Muscle layer of duodenum (tissue), 2 donors: ENCODE results near the gene BTG2.

Experiments used
- H3K27ac ChIP-seq: one replicate; pipeline ENCODE4 v1.7.0; 2013; ENCODE audit warnings: mild to moderate bottlenecking, low read length
- H3K27me3 ChIP-seq: one replicate; pipeline ENCODE4 v1.7.0; 2013; ENCODE audit warnings: low read depth, mild to moderate bottlenecking, control low read depth, low read length
- H3K36me3 ChIP-seq, 2 donors: one replicate each; pipeline ENCODE4 v1.7.0; 2013; ENCODE audit warnings: low read length in 2 of 2, control low read depth in 1 of 2, mild to moderate bottlenecking in 1 of 2; ENCODE audit not compliant: insufficient read depth in 2 of 2, control insufficient read depth in 1 of 2
- H3K4me1 ChIP-seq, 2 donors: one replicate each; pipeline ENCODE4 v1.7.0; 2013; ENCODE audit warnings: low read length in 2 of 2, mild to moderate bottlenecking in 2 of 2, control low read depth in 1 of 2, moderate library complexity in 1 of 2; ENCODE audit not compliant: insufficient read depth in 2 of 2, control insufficient read depth in 1 of 2
- H3K4me3 ChIP-seq, 2 donors: one replicate each; pipeline ENCODE4 v1.7.0; 2013; ENCODE audit warnings: low read length in 2 of 2, low read depth in 1 of 2, mild to moderate bottlenecking in 1 of 2
- H3K9me3 ChIP-seq, 2 donors: one replicate each; pipeline ENCODE4 v1.7.0; 2013; ENCODE audit warnings: low read length in 2 of 2, control low read depth in 1 of 2, mild to moderate bottlenecking in 1 of 2; ENCODE audit not compliant: control insufficient read depth in 1 of 2
- donor health status: healthy.

Gene BTG2

GRCh38 chr1:203336097-203336496 is 30.8 kb downstream of the BTG2 start:
- no peaks in the 10 kb centered on the region for H3K27me3 ChIP-seq
- peaks cover 0 to 6% of the 10 kb centered on the region in 2 donors for H3K36me3 ChIP-seq
- H3K4me1 ChIP-seq, result no peaks in the 10 kb centered on the region
- H3K27ac ChIP-seq, result no peak overlapping the region
- no peaks in the 10 kb centered on the region for H3K9me3 ChIP-seq
- no peak overlapping the region for H3K4me3 ChIP-seq

GRCh38 chr1:203338335-203339036 is 33.2 kb downstream of the BTG2 start:
- peaks cover 0 to 10% of the 10 kb centered on the region in 2 donors for H3K36me3 ChIP-seq
- H3K4me1 ChIP-seq, result peaks cover 6 to 9% of the 10 kb centered on the region in 2 donors
- H3K9me3 ChIP-seq, result no peaks in the 10 kb centered on the region
- H3K27ac ChIP-seq, result no peak overlapping the region
- no peaks in the 10 kb centered on the region for H3K27me3 ChIP-seq
- H3K4me3 ChIP-seq, result no peak overlapping the region

DNA sequence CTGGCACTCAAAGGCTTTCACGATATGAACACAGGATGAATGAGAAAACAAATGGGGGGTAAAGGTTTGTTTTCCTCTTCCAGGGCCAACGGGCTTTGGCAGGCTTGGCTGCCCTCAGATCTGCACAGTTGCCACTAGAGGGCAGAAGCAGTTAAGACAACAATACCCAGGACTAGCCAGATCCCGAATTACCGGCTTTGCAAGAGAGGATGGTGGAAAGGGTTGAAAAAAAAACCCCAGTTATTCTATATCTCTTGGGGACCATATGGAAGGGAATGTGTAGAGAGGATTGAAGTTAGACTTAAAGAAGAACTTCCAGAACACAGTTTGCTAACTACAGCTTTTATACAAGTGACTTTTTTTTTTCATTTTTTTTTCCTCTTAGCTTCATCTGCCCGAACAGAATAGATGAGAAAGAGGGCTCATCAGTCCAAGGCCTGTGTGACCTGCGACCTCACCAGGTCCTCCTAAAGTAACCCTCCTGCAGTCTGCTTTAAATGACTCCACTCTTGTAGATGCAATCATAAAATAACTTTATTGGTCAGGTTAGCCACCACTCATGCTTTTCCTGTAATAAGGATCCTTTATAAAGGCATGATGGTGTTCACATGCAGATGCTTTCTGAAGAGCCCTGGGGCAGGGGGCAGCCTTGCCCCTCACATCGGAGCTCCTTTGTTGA is 34.9 kb downstream of the BTG2 start:
- H3K4me3 ChIP-seq, result no peak overlapping the region
- peaks cover 0 to 10% of the 10 kb centered on the region in 2 donors for H3K36me3 ChIP-seq
- H3K27ac ChIP-seq, result no peak overlapping the region
- H3K4me1 ChIP-seq, result peaks cover 6 to 9% of the 10 kb centered on the region in 2 donors
- H3K27me3 ChIP-seq, result no peaks in the 10 kb centered on the region
- H3K9me3 ChIP-seq, result no peaks in the 10 kb centered on the region

GRCh38 chr1:203342192-203342940 is 37.0 kb downstream of the BTG2 start:
- no peak overlapping the region for H3K27ac ChIP-seq
- H3K36me3 ChIP-seq, result peaks cover 0 to 10% of the 10 kb centered on the region in 2 donors
- H3K4me1 ChIP-seq, result peaks cover 6 to 9% of the 10 kb centered on the region in 2 donors
- H3K27me3 ChIP-seq, result no peaks in the 10 kb centered on the region
- H3K9me3 ChIP-seq, result no peaks in the 10 kb centered on the region
- no peak overlapping the region for H3K4me3 ChIP-seq

GRCh38 chr1:203343956-203344754 is 38.8 kb downstream of the BTG2 start:
- H3K4me3 ChIP-seq, result no peak overlapping the region
- no peak overlapping the region for H3K27ac ChIP-seq
- peaks cover 6 to 10% of the 10 kb centered on the region in 2 donors for H3K4me1 ChIP-seq
- H3K27me3 ChIP-seq, result no peaks in the 10 kb centered on the region
- peaks cover 0 to 10% of the 10 kb centered on the region in 2 donors for H3K36me3 ChIP-seq
- H3K9me3 ChIP-seq, result no peaks in the 10 kb centered on the region

GRCh38 chr1:203346060-203346768 is 40.9 kb downstream of the BTG2 start:
- H3K27ac ChIP-seq, result no peak overlapping the region
- H3K9me3 ChIP-seq, result no peaks in the 10 kb centered on the region
- no peak overlapping the region for H3K4me3 ChIP-seq
- H3K27me3 ChIP-seq, result no peaks in the 10 kb centered on the region
- H3K36me3 ChIP-seq, result peaks cover 0 to 3% of the 10 kb centered on the region in 2 donors
- H3K4me1 ChIP-seq, result peaks cover 7 to 24% of the 10 kb centered on the region in 2 donors

DNA sequence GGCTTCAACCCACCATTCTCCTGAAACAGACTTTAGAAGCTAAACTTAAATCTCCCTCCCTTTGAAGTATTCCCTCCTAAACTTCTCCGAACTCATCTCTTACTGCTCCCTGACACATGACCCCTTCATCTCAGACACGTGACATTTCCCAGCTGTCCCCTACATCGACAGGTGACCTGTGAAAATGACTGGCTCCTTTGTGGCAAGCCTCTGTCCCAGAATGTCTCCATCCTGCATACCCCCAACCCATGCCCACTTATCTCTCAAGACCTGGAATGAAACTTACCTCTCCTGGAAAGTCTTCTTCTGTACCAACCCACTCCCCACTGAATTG is 41.4 kb downstream of the BTG2 start:
- H3K4me3 ChIP-seq, result no peak overlapping the region
- no peaks in the 10 kb centered on the region for H3K9me3 ChIP-seq
- no peak overlapping the region for H3K27ac ChIP-seq
- H3K36me3 ChIP-seq, result no peaks in the 10 kb centered on the region
- no peaks in the 10 kb centered on the region for H3K27me3 ChIP-seq
- H3K4me1 ChIP-seq, result peaks cover 12 to 29% of the 10 kb centered on the region in 2 donors

- Histone ChIP-seq H3K27me3 (no peaks in the 10 kb centered on the region), H3K27ac (no peak overlapping the region), H3K4me3 (no peak overlapping the region), H3K4me1 (peaks cover 6 to 23% of the 10 kb centered on the region in 2 donors), H3K36me3 (no peaks in the 10 kb centered on the region), H3K9me3 (no peaks in the 10 kb centered on the region)
These were observed 43.8 kb downstream of the BTG2 start for GRCh38 chr1:203349166-203349565.

GRCh38 chr1:203349773-203350524 is 44.6 kb downstream of the BTG2 start:
- Histone ChIP-seq H3K9me3 (no peaks in the 10 kb centered on the region), H3K4me3 (peak overlapping the region; percentile 45 to 47), H3K4me1 (peaks cover 6 to 24% of the 10 kb centered on the region in 2 donors), H3K27ac (peak overlapping the region; percentile 46), H3K27me3 (no peaks in the 10 kb centered on the region), H3K36me3 (no peaks in the 10 kb centered on the region)

DNA sequence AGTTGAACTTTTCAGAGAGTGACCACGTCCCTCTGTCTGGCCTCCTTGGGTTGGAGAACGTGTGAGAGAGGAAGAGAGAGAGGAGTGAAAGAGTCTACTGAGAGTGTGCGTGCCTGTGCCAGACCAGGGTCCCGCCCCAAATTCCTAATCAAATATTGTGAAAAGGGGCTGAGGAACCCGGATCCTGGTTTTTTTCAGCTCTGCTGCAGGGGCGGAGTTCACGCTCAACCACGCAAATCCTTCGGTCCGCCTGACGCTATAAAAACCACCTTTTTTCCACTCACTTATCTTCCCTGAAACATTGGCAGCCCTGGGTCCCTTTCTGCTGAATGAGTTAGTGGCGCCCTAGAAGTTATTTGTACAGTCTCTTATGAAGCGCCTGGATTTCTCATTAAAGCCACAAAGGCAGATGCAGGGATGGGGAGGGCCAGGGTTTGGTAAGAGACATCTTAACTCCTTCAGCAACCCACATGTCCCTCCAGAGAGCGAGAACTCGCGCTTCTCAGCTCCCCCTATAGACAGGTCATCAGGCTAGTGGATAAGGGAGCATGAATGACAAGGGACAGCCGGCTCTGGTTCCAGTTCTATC is 45.8 kb downstream of the BTG2 start, which contains the start of gene FMOD:
Gene FMOD (minus strand): TSS at position 86 of the 589 bp plus-strand sequence. CDS start 2,852 bp downstream, outside the sequence.
- peaks cover 6 to 24% of the 10 kb centered on the region in 2 donors for H3K4me1 ChIP-seq
- H3K27ac ChIP-seq, result peak within 1 kb of the TSS; percentile 69
- no peaks in the 10 kb centered on the region for H3K36me3 ChIP-seq
- no peaks in the 10 kb centered on the region for H3K9me3 ChIP-seq
- peak within 1 kb of the TSS; percentile 45 to 47 for H3K4me3 ChIP-seq
- no peaks in the 10 kb centered on the region for H3K27me3 ChIP-seq
